ENCODE results near the gene KMT2C. TPM values are rescaled to one million over a fixed set of nuclear protein-coding genes. Genes with fewer than 3 reads are reported as not detected.

KMT2C gene
- total and polyA plus RNA-seq, 4 donors: 6.3 to 35.3 (median 19.3) TPM

DNA sequence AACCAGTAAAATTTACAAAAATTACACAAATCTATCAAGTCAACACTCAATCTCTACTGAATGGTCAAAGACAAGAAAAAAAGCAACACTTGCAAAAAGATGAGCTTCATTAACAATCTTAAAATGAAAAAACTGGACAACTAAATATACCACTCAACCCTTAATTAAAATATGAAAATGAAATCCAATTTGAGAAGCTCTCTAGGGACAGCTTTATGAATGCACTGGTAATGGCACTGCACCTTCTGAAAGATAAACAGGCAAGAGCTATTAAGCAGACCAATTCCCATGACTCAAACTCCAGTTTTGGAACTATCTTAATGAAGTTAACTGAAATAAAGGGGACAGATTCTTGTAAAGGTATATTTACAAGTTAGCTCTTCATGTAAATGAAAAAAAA lies 274.6 kb downstream of the KMT2C start:
- H3K36me3 ChIP-seq (ENCODE audit: control insufficient read depth in 4 of 4, insufficient read depth in 3 of 4, low read depth in 1 of 4, low read length in 3 of 4): peaks cover 12 to 61% (median 48%) of the 10 kb centered on the region in 4 donors
- H3K27ac ChIP-seq (ENCODE audit: low read depth in 1 of 2, low read length in 2 of 2): no peak overlapping the region
- H3K9me3 ChIP-seq (ENCODE audit: control insufficient read depth in 4 of 4, low read length in 3 of 4): no peaks in the 10 kb centered on the region
- H3K4me1 ChIP-seq (ENCODE audit: control insufficient read depth in 4 of 4, insufficient read depth in 4 of 4, low read length in 3 of 4): no peaks in the 10 kb centered on the region
- DNase-seq (ENCODE audit: low spot score): no peak
- no peak overlapping the region for H3K4me3 ChIP-seq (ENCODE audit: low read depth in 1 of 3, low read length in 3 of 3)
- H3K9ac ChIP-seq (ENCODE audit: low read depth in 1 of 2, low read length in 2 of 2): no peak overlapping the region
- TF ChIP-seq REST (IDR thresholded peaks at IDR 0.05) (no peak), FOXA1 (IDR thresholded peaks at IDR 0.05) (no peak), HNF4G (IDR thresholded peaks at IDR 0.05) (no peak), TAF1 (conservative IDR thresholded peaks at IDR 0.05) (no peak), SP1 (IDR thresholded peaks at IDR 0.05) (no peak), GABPA (IDR thresholded peaks at IDR 0.05 in 1 of 2, conservative IDR thresholded peaks at IDR 0.05 in 1 of 2) (no peak), JUND (IDR thresholded peaks at IDR 0.05) (no peak), NR2F2 (IDR thresholded peaks at IDR 0.05) (no peak), FOXA2 (IDR thresholded peaks at IDR 0.05) (no peak), EGR1 (IDR thresholded peaks at IDR 0.05; ENCODE audit: low read depth in 2 of 2) (no peak)
- no peaks in the 10 kb centered on the region for H3K27me3 ChIP-seq (ENCODE audit: control insufficient read depth in 4 of 4, insufficient read depth in 4 of 4, low read length in 3 of 4)

GRCh38 chr7:152158801-152159587 lies 276.8 kb downstream of the KMT2C start:
- H3K27me3 ChIP-seq (ENCODE audit: control insufficient read depth in 4 of 4, insufficient read depth in 4 of 4, low read length in 3 of 4): no peaks in the 10 kb centered on the region
- no peak for DNase-seq (ENCODE audit: low spot score)
- H3K4me3 ChIP-seq (ENCODE audit: low read depth in 1 of 3, low read length in 3 of 3): no peak overlapping the region
- no peak overlapping the region for H3K27ac ChIP-seq (ENCODE audit: low read depth in 1 of 2, low read length in 2 of 2)
- WGBS: 86% methylated on average over 11 of the region's 11 CpGs
- H3K9ac ChIP-seq (ENCODE audit: low read depth in 1 of 2, low read length in 2 of 2): no peak overlapping the region
- H3K4me1 ChIP-seq (ENCODE audit: control insufficient read depth in 4 of 4, insufficient read depth in 4 of 4, low read length in 3 of 4): no peaks in the 10 kb centered on the region
- no peaks in the 10 kb centered on the region for H3K9me3 ChIP-seq (ENCODE audit: control insufficient read depth in 4 of 4, low read length in 3 of 4)
- TF ChIP-seq RAD21 (IDR thresholded peaks at IDR 0.05) (no peak), FOXA1 (IDR thresholded peaks at IDR 0.05) (no peak), NR2F2 (IDR thresholded peaks at IDR 0.05) (no peak), YY1 (IDR thresholded peaks at IDR 0.05) (no peak), CTCF (IDR thresholded peaks at IDR 0.05; ENCODE audit: low read depth, low read length, missing input control) (no peak), TAF1 (conservative IDR thresholded peaks at IDR 0.05) (no peak), RXRA (IDR thresholded peaks at IDR 0.05) (no peak), HNF4A (conservative IDR thresholded peaks at IDR 0.05) (no peak), JUND (IDR thresholded peaks at IDR 0.05) (no peak), FOXA2 (IDR thresholded peaks at IDR 0.05) (no peak), SP1 (IDR thresholded peaks at IDR 0.05) (no peak), GABPA (IDR thresholded peaks at IDR 0.05 in 1 of 2, conservative IDR thresholded peaks at IDR 0.05 in 1 of 2) (no peak), EGR1 (IDR thresholded peaks at IDR 0.05; ENCODE audit: low read depth in 2 of 2) (no peak)
- TF ChIP-seq, protein P1, sequence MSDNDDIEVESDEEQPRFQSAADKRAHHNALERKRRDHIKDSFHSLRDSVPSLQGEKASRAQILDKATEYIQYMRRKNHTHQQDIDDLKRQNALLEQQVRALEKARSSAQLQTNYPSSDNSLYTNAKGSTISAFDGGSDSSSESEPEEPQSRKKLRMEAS (IDR thresholded peaks at IDR 0.05): no peak
- TF ChIP-seq, protein P2, sequence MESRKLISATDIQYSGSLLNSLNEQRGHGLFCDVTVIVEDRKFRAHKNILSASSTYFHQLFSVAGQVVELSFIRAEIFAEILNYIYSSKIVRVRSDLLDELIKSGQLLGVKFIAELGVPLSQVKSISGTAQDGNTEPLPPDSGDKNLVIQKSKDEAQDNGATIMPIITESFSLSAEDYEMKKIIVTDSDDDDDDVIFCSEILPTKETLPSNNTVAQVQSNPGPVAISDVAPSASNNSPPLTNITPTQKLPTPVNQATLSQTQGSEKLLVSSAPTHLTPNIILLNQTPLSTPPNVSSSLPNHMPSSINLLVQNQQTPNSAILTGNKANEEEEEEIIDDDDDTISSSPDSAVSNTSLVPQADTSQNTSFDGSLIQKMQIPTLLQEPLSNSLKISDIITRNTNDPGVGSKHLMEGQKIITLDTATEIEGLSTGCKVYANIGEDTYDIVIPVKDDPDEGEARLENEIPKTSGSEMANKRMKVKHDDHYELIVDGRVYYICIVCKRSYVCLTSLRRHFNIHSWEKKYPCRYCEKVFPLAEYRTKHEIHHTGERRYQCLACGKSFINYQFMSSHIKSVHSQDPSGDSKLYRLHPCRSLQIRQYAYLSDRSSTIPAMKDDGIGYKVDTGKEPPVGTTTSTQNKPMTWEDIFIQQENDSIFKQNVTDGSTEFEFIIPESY (IDR thresholded peaks at IDR 0.05): no peak
- H3K36me3 ChIP-seq (ENCODE audit: control insufficient read depth in 4 of 4, insufficient read depth in 3 of 4, low read depth in 1 of 4, low read length in 3 of 4): peaks cover 18 to 71% (median 62%) of the 10 kb centered on the region in 4 donors

Data from liver (tissue), 9 donors.